GM12878 (cell line): Measurements from ENCODE around the gene SMIM9. TPM values are rescaled to one million over a fixed set of nuclear protein-coding genes. Genes with fewer than 3 reads are reported as not detected.
"Not testable (repeated sequence)": the region's sequence is repeated elsewhere in the genome, so short reads cannot be mapped to it uniquely, and the experiment has no call there.

Experiments
- ATAC-seq: fragments of 200-7000 bp; cut with Tn5 transposase; 3 replicates; pipeline ENCODE4 v1.9.1; 2020; ENCODE audit warnings: mild to moderate bottlenecking, moderate library complexity
- BruUV-seq: library from RNA; stranded (reverse); fragments of 400-500 nt; replicated peaks from 2 replicates; lab custom pipeline; 2021; lab: Mats Ljungman, UMichigan
- CTCF ChIA-PET: fragments of 300-600 bp; sonication (Branson Sonifier 250); formaldehyde crosslinking; extraction: SDS; loops from one replicate; lab custom pipeline; 2021; ENCODE audit warnings: inconsistent platforms; lab: Yijun Ruan, JAX
- POLR2A ChIA-PET: fragments of 350-600 bp; formaldehyde crosslinking; extraction: SDS; loops from one replicate; lab custom pipeline; 2021; ENCODE audit warnings: inconsistent platforms; lab: Charles Lee
- RAD21 ChIA-PET: fragments of 300-600 bp; sonication (Branson Sonifier 250); formaldehyde crosslinking; loops from one replicate; lab custom pipeline; 2023; ENCODE audit warnings: antibody characterized with exemption; ENCODE audit not compliant: unreplicated experiment; lab: Charles Lee
- SMC1A ChIA-PET: fragments of 300-600 bp; sonication (Branson Sonifier 250); formaldehyde crosslinking; loops from one replicate; lab custom pipeline; 2023; ENCODE audit not compliant: unreplicated experiment, uncharacterized antibody; lab: Charles Lee
- DNase-seq: peaks from one replicate; pipeline ENCODE4 v3.0.0-alpha.2; 2011; ENCODE audit warnings: low read depth, low spot score
- FAIRE-seq: peaks from 3 replicates; lab custom pipeline; 2011; peaks lifted over from hg19 to GRCh38; lab: Jason Lieb, UNC
- H2AFZ ChIP-seq: 2 replicates; pipeline ENCODE4 v1.6.0; 2011; ENCODE audit warnings: low read depth, low read length, control low read depth; ENCODE audit not compliant: control insufficient read depth
- H3K27ac ChIP-seq: 2 replicates; pipeline ENCODE4 v1.5.1; 2011; ENCODE audit warnings: control low read depth; ENCODE audit not compliant: control insufficient read depth, insufficient read depth
- H3K27me3 ChIP-seq, 2 experiments: replicated peaks in 1 of 2; 2 replicates each; pipeline versions ENCODE4 v1.6.0 to v1.6.1; 2011; ENCODE audit warnings: low read length in 1 of 2; ENCODE audit not compliant: control insufficient read depth in 2 of 2, insufficient read depth in 2 of 2
- H3K36me3 ChIP-seq, 2 experiments: 2 replicates each; pipeline ENCODE4 v1.5.1; 2011; ENCODE audit warnings: low read length in 1 of 2; ENCODE audit not compliant: control insufficient read depth in 2 of 2, insufficient read depth in 2 of 2
- H3K4me1 ChIP-seq: 2 replicates; pipeline ENCODE4 v1.6.1; 2011; ENCODE audit warnings: mild to moderate bottlenecking, low read length, moderate library complexity, mixed read lengths; ENCODE audit not compliant: control insufficient read depth, insufficient read depth
- H3K4me2 ChIP-seq: 2 replicates; pipeline ENCODE4 v1.6.0; 2011; ENCODE audit warnings: control low read depth; ENCODE audit not compliant: control insufficient read depth, insufficient read depth
- H3K4me3 ChIP-seq: fragments of 200-600 bp; sonication (generic); 2 replicates; pipeline ENCODE4 v1.5.1; 2016
- H3K79me2 ChIP-seq: 2 replicates; pipeline ENCODE4 v1.6.0; 2011; ENCODE audit warnings: low read length; ENCODE audit not compliant: control insufficient read depth, insufficient read depth
- H3K9ac ChIP-seq: 2 replicates; pipeline ENCODE4 v1.8.0; 2011; ENCODE audit warnings: low read length, control low read depth, mixed read lengths; ENCODE audit not compliant: control insufficient read depth, insufficient read depth
- H3K9me3 ChIP-seq: replicated peaks from 3 replicates; pipeline ENCODE4 v1.5.1; 2011; ENCODE audit warnings: mild to moderate bottlenecking, low read length; ENCODE audit not compliant: control insufficient read depth, insufficient read depth
- H4K20me1 ChIP-seq: 2 replicates; pipeline ENCODE4 v1.6.0; 2011; ENCODE audit not compliant: control insufficient read depth, insufficient read depth
- GATAD2B ChIP-seq: fragments of 450-650 bp; conservative IDR thresholded peaks from 2 replicates; pipeline ENCODE4 v1.6.1; 2017; ENCODE audit warnings: low read depth, mild to moderate bottlenecking, moderate library complexity
- NR2C1 ChIP-seq: fragments of 450-650 bp; IDR thresholded peaks from 2 replicates; pipeline ENCODE4 v1.6.1; 2017; ENCODE audit warnings: antibody characterized with exemption, mild to moderate bottlenecking, moderate library complexity
- STAT1 ChIP-seq: fragments of 450-650 bp; conservative IDR thresholded peaks from 2 replicates; pipeline ENCODE4 v1.6.1; 2014; ENCODE audit warnings: antibody characterized with exemption, mild to moderate bottlenecking
- WGBS: methylation state at CpG from one replicate; pipeline ENCODE4 v1.1.6; 2016; ENCODE audit warnings: low lambda C conversion rate; ENCODE audit not compliant: insufficient replicate concordance, insufficient coverage; ENCODE audit errors: missing lambda C conversion rate; 5-methylcytosine and 5-hydroxymethylcytosine counted together
- in situ Hi-C: fragments of 300-500 bp; cut with MboI; formaldehyde crosslinking; loops from 9 replicates; pipeline ENCODE4 v1.14.3; 2018; ENCODE audit warnings: mixed read lengths
- intact Hi-C: fragments of 100-400 bp; cut with micrococcal nuclease; formaldehyde crosslinking; loops from one replicate; pipeline ENCODE4 v1.14.2; 2022; ENCODE audit not compliant: unreplicated experiment
- polyA plus RNA-seq, 11 experiments: library from polyadenylated mRNA; depleted of rRNA in 4 of 11; unstranded in 6 of 11; stranded (reverse) in 5 of 11; fragments of >200 nt; fragmentation: Nextera tagmentation in 4 of 11; fragmentation: Illumina TruSeq in 1 of 11; extraction: Ambion mirVana in 4 of 11; extraction: Trizol in 1 of 11; gene quantifications; 1 replicate in 1 of 11; 2 replicates in 10 of 11; pipeline versions ENCODE4 v1.2.1 to v1.2.3, GENCODE V29; 2011 to 2016; ENCODE audit warnings: inconsistent platforms in 2 of 11, missing spikeins in 2 of 11, low read depth in 1 of 11
- total RNA-seq, 4 experiments: library from RNA; depleted of rRNA in 3 of 4; stranded (reverse); fragments of >200 nt in 3 of 4; fragmentation: Illumina TruSeq in 1 of 4; extraction: Trizol in 1 of 4; gene quantifications; 2 replicates each; pipeline versions ENCODE4 v1.2.1 to v1.2.3, GENCODE V29; 2013 to 2021
- TF ChIP-seq, protein P1 (sequence below): fragments of 450-650 bp; IDR thresholded peaks from 2 replicates; pipeline ENCODE4 v1.6.1; 2017; ENCODE audit warnings: mild to moderate bottlenecking, moderate library complexity
- TF ChIP-seq, protein P2 (sequence below): fragments of 450-650 bp; formaldehyde crosslinking; IDR thresholded peaks from 2 replicates; pipeline ENCODE4 v1.4.0; 2020; ENCODE audit warnings: mild to moderate bottlenecking, moderate library complexity
- TF ChIP-seq, protein P3 (sequence below): fragments of 450-650 bp; IDR thresholded peaks from 2 replicates; pipeline ENCODE4 v1.6.1; 2017; ENCODE audit warnings: mild to moderate bottlenecking

SMIM9 gene
- total and polyA plus RNA-seq, 10 of the 15 experiments (the other 5 are each of a cell fraction or from before 2014, with no cell fraction given): not detected

DNA sequence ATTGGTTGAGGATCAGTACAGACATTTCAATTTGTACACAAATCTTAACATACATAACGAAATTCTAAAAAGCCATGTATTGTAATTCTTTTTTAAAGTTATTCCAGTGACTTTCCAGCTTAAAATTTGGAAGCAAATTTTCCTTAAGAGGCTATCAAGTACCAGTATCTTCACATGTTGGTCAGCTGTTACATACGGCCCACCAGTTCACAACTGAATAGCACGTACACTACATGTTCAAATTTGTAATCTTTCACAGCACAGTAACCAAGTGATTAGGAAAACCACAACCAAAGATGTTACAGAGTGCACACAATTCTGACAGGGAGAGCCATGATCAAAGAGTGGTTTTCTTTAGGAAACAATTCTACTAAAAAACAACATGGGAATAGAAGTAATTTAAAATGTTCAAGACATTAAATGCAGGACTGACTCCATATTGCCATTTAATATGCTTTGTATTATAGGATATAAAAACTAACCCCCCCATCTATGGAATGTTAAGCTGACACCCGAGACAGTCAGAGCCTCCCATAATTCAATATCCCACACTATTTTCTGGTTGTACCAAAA lies 18.1 kb downstream of the SMIM9 start:
- H2AFZ ChIP-seq, H3K79me2 ChIP-seq, H3K27ac ChIP-seq, SMC1A ChIA-PET, H3K36me3 ChIP-seq, H3K9ac ChIP-seq, BruUV-seq, CTCF ChIA-PET, H3K27me3 ChIP-seq, H3K4me2 ChIP-seq, RAD21 ChIA-PET, H3K4me1 ChIP-seq, FAIRE-seq, H3K9me3 ChIP-seq, POLR2A ChIA-PET, ATAC-seq, H4K20me1 ChIP-seq, intact Hi-C loops, in situ Hi-C loops, H3K4me3 ChIP-seq, DNase-seq: not testable (repeated sequence)
- WGBS: 51% methylated on average over 4 of the region's 4 CpGs

DNA sequence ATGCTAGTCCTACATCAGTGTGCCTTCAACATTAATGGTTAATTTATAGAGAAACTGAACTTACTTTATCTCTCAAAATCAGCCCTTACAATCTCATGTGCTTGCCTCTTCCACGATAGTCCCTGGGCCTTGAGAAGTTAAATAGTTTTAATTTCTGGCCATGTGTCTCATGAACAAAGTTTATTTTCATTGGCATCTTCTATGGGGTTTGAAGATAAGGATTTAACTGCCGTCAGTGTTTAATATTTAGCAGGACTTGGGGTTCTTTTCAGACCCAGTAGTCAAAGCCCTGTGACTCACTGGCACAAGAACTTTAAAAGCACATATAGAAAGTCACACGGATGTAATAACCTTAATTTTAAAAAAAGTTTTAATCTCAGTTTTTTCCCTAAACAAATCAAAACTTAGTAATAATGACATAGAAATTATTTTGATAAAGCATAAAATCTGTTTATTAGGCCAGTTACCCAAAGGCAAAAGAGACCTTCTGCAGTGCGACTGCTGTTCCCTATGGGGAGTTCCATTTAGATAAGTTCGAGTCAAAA lies 19.1 kb downstream of the SMIM9 start:
- Histone ChIP-seq H3K9ac (no peak overlapping the region), H3K4me3 (no peak overlapping the region), H3K4me1 (no peaks in the 10 kb centered on the region), H3K27me3 (no peaks in the 10 kb centered on the region), H4K20me1 (no peaks in the 10 kb centered on the region), H3K36me3 (no peaks in the 10 kb centered on the region), H3K79me2 (no peaks in the 10 kb centered on the region), H3K4me2 (no peak overlapping the region), H3K27ac (no peak overlapping the region), H3K9me3 (no peaks in the 10 kb centered on the region), H2AFZ (no peak overlapping the region)
- FAIRE-seq (no peak), DNase-seq (no peak), ATAC-seq (no peak)
- ChIA-PET POLR2A (no interaction called here), SMC1A (no interaction called here), RAD21 (no interaction called here), CTCF (no interaction called here)
- no TSS peak for BruUV-seq
- intact Hi-C loops (no loop called here), in situ Hi-C loops (no loop called here)
- WGBS: 48% methylated on average over 5 of the region's 5 CpGs
- TF ChIP-seq STAT1 (no peak), NR2C1 (no peak), GATAD2B (no peak)
- TF ChIP-seq, protein P1, sequence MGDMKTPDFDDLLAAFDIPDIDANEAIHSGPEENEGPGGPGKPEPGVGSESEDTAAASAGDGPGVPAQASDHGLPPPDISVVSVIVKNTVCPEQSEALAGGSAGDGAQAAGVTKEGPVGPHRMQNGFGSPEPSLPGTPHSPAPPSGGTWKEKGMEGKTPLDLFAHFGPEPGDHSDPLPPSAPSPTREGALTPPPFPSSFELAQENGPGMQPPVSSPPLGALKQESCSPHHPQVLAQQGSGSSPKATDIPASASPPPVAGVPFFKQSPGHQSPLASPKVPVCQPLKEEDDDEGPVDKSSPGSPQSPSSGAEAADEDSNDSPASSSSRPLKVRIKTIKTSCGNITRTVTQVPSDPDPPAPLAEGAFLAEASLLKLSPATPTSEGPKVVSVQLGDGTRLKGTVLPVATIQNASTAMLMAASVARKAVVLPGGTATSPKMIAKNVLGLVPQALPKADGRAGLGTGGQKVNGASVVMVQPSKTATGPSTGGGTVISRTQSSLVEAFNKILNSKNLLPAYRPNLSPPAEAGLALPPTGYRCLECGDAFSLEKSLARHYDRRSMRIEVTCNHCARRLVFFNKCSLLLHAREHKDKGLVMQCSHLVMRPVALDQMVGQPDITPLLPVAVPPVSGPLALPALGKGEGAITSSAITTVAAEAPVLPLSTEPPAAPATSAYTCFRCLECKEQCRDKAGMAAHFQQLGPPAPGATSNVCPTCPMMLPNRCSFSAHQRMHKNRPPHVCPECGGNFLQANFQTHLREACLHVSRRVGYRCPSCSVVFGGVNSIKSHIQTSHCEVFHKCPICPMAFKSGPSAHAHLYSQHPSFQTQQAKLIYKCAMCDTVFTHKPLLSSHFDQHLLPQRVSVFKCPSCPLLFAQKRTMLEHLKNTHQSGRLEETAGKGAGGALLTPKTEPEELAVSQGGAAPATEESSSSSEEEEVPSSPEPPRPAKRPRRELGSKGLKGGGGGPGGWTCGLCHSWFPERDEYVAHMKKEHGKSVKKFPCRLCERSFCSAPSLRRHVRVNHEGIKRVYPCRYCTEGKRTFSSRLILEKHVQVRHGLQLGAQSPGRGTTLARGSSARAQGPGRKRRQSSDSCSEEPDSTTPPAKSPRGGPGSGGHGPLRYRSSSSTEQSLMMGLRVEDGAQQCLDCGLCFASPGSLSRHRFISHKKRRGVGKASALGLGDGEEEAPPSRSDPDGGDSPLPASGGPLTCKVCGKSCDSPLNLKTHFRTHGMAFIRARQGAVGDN: no peak
- TF ChIP-seq, protein P2, sequence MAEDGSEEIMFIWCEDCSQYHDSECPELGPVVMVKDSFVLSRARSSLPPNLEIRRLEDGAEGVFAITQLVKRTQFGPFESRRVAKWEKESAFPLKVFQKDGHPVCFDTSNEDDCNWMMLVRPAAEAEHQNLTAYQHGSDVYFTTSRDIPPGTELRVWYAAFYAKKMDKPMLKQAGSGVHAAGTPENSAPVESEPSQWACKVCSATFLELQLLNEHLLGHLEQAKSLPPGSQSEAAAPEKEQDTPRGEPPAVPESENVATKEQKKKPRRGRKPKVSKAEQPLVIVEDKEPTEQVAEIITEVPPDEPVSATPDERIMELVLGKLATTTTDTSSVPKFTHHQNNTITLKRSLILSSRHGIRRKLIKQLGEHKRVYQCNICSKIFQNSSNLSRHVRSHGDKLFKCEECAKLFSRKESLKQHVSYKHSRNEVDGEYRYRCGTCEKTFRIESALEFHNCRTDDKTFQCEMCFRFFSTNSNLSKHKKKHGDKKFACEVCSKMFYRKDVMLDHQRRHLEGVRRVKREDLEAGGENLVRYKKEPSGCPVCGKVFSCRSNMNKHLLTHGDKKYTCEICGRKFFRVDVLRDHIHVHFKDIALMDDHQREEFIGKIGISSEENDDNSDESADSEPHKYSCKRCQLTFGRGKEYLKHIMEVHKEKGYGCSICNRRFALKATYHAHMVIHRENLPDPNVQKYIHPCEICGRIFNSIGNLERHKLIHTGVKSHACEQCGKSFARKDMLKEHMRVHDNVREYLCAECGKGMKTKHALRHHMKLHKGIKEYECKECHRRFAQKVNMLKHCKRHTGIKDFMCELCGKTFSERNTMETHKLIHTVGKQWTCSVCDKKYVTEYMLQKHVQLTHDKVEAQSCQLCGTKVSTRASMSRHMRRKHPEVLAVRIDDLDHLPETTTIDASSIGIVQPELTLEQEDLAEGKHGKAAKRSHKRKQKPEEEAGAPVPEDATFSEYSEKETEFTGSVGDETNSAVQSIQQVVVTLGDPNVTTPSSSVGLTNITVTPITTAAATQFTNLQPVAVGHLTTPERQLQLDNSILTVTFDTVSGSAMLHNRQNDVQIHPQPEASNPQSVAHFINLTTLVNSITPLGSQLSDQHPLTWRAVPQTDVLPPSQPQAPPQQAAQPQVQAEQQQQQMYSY: no peak
- TF ChIP-seq, protein P3, sequence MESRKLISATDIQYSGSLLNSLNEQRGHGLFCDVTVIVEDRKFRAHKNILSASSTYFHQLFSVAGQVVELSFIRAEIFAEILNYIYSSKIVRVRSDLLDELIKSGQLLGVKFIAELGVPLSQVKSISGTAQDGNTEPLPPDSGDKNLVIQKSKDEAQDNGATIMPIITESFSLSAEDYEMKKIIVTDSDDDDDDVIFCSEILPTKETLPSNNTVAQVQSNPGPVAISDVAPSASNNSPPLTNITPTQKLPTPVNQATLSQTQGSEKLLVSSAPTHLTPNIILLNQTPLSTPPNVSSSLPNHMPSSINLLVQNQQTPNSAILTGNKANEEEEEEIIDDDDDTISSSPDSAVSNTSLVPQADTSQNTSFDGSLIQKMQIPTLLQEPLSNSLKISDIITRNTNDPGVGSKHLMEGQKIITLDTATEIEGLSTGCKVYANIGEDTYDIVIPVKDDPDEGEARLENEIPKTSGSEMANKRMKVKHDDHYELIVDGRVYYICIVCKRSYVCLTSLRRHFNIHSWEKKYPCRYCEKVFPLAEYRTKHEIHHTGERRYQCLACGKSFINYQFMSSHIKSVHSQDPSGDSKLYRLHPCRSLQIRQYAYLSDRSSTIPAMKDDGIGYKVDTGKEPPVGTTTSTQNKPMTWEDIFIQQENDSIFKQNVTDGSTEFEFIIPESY: no peak
